Heart left ventricle (tissue), 16 donors: Measurements from ENCODE around the gene UCHL5. TPM values are rescaled to one million over a fixed set of nuclear protein-coding genes. Genes with fewer than 3 reads are reported as not detected.
A peak's percentile ranks its signal among the peaks of the same experiment; 100 is the strongest.

Source experiments
- ATAC-seq, 4 donors: fragments of 200-7000 bp; cut with Tn5 transposase; one replicate each; pipeline ENCODE4 v1.9.1; 2020 to 2022; ENCODE audit warnings: moderate library complexity in 4 of 4, mild to moderate bottlenecking in 3 of 4, moderate number of reproducible peaks in 1 of 4
- DNase-seq, 5 donors: peaks; one replicate each; pipeline ENCODE4 v3.0.0-alpha.2; 2020
- H3K27ac ChIP-seq, 12 donors: fragments of 200-600 bp; sonication (generic) in 4 of 12; one replicate each; pipeline versions ENCODE4 v1.5.0 to v1.8.0; 2016 to 2022; ENCODE audit warnings: mild to moderate bottlenecking in 2 of 12
- H3K27me3 ChIP-seq, 9 donors: fragments of 200-600 bp; sonication (generic) in 2 of 9; one replicate each; pipeline versions ENCODE4 v1.5.1 to v1.8.0; 2016 to 2022; ENCODE audit warnings: mild to moderate bottlenecking in 3 of 9
- H3K36me3 ChIP-seq, 9 donors: fragments of 200-600 bp; sonication (generic) in 2 of 9; one replicate each; pipeline versions ENCODE4 v1.5.0 to v1.8.0; 2018 to 2022; ENCODE audit warnings: mild to moderate bottlenecking in 2 of 9
- H3K4me1 ChIP-seq, 12 donors: fragments of 200-600 bp; sonication (generic) in 4 of 12; one replicate each; pipeline versions ENCODE4 v1.5.0 to v1.8.0; 2016 to 2022; ENCODE audit warnings: mild to moderate bottlenecking in 3 of 12
- H3K4me3 ChIP-seq, 12 donors: fragments of 200-600 bp; sonication (generic) in 4 of 12; one replicate each; pipeline versions ENCODE4 v1.5.0 to v1.8.0; 2017 to 2022; ENCODE audit warnings: mild to moderate bottlenecking in 9 of 12, moderate library complexity in 4 of 12
- H3K9me3 ChIP-seq, 12 donors: fragments of 200-600 bp; sonication (generic) in 4 of 12; one replicate each; pipeline versions ENCODE4 v1.5.0 to v1.8.0; 2016 to 2022; ENCODE audit warnings: mild to moderate bottlenecking in 1 of 12
- POLR2A ChIP-seq, 2 donors: fragments of 450-650 bp; IDR thresholded peaks; one replicate each; pipeline ENCODE4 v1.6.1; 2017; ENCODE audit warnings: antibody characterized with exemption in 2 of 2, mild to moderate bottlenecking in 2 of 2, moderate library complexity in 2 of 2
- WGBS, 4 donors: extraction: QIAGEN DNeasy Blood & Tissue Kit in 2 of 4; methylation state at CpG; one replicate each; pipeline versions ENCODE4 v1.1.5 to v1.1.7; 2013 to 2018; 5-methylcytosine and 5-hydroxymethylcytosine counted together
- intact Hi-C, 10 donors: fragments of 100-400 bp; cut with DNase I; formaldehyde crosslinking; loops; one replicate each; pipeline versions ENCODE4 v1.11.1 to v1.14.2; 2022
- polyA plus RNA-seq, 2 donors: library from polyadenylated mRNA; stranded (reverse); fragments of 200-250 nt; gene quantifications; one replicate each; pipeline ENCODE4 v1.2.3, GENCODE V29; 2013
- total RNA-seq, 9 donors: library from RNA; depleted of rRNA in 2 of 9; stranded (reverse); fragments of >200 nt in 2 of 9; fragmentation: NEBNext Ultra II Directional in 3 of 9; extraction: Animal tissue kit (Norgen Biotek cat#: 25700) in 3 of 9; gene quantifications; one replicate each; pipeline versions ENCODE4 v1.1.0 to v1.2.4, GENCODE V29; 2016 to 2023
- TF ChIP-seq, protein P1 (sequence below), 12 donors: fragments of 200-600 bp; sonication (generic) in 4 of 12; IDR thresholded peaks; one replicate each; pipeline versions ENCODE4 v1.5.0 to v1.8.0; 2018 to 2022; ENCODE audit warnings: antibody characterized with exemption in 12 of 12, mild to moderate bottlenecking in 5 of 12
- donor health status: ischemic (EF 13 %, LVEDD 7.1; RV severe dilation, severe dysfunction).
- donor health status: healthy with polysubstance abuse.
- donor health status: DM: no; HTN: yes; CAD: no.
- donor health status: DM: no; HTN: no; CAD: no.
- donor health status: ischemic (EF 25% LVEDD 6.9; RV normal size, moderate dysfunction).
- donor health status: ischemic (EF 25% LVEDD 5.7; RV mildly dilated, moderate dysfunction).
- donor health status: healthy.
- donor health status: DM: yes; HTN: yes; CAD: no.
- donor health status: ischemic (EF 35%, LVEDD 5.7; RV mildly dilated, moderate dysfunction).
- donor health status: nonischemic (EF 11% LVEDD 7.7; RV severe dilation, severe dysfunction).
- donor health status: DM: yes; HTN: yes; CAD: no.
- donor health status: PGD.
- donor health status: ischemic (EF 29% LVEDD 5.4; RV normal size, mild dysfunction).
- donor health status: nonischemic (EF 23%, LVEDD 6.1; RV moderate dilation, normal function).

UCHL5 gene
- total and polyA plus RNA-seq, 11 donors = 21.4 to 45.3 (median 36.0) TPM

DNA sequence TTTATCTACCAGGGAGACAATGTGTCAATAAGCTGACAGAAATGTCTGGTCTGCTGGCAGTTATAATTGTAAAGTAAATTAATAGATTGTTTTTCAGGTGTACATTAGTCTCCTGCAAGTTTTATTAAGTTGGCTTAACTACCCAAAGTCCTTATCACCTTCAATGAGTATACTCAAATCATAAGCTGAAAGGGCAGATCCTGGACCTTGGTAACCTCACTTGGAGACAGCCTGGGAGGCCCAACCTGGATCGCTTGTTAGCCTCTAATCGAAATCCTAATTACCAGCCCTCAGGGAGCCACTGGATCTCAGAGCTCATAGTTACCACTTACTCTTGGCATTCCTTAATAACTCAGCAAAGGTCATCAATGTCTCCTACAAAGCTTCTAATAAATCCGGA is 49.7 kb downstream of the UCHL5 start:
- ATAC-seq = no peak
- Histone ChIP-seq H3K4me3 (no peak overlapping the region), H3K27me3 (no peaks in the 10 kb centered on the region), H3K9me3 (peaks cover 0 to 11% (median 0%) of the 10 kb centered on the region in 12 donors), H3K36me3 (no peaks in the 10 kb centered on the region), H3K4me1 (peaks cover 0 to 9% (median 0%) of the 10 kb centered on the region in 12 donors), H3K27ac (no peak overlapping the region)
- 94 to 96% (median 95%) methylated on average over 3 of the region's 3 CpGs for WGBS, 4 donors
- TF ChIP-seq POLR2A (IDR thresholded peaks at IDR 0.05) = no peak
- TF ChIP-seq, protein P1, sequence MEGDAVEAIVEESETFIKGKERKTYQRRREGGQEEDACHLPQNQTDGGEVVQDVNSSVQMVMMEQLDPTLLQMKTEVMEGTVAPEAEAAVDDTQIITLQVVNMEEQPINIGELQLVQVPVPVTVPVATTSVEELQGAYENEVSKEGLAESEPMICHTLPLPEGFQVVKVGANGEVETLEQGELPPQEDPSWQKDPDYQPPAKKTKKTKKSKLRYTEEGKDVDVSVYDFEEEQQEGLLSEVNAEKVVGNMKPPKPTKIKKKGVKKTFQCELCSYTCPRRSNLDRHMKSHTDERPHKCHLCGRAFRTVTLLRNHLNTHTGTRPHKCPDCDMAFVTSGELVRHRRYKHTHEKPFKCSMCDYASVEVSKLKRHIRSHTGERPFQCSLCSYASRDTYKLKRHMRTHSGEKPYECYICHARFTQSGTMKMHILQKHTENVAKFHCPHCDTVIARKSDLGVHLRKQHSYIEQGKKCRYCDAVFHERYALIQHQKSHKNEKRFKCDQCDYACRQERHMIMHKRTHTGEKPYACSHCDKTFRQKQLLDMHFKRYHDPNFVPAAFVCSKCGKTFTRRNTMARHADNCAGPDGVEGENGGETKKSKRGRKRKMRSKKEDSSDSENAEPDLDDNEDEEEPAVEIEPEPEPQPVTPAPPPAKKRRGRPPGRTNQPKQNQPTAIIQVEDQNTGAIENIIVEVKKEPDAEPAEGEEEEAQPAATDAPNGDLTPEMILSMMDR (IDR thresholded peaks at IDR 0.05) = no peak
- DNase-seq = no peak
- intact Hi-C loops = loop anchor here in 1 of 10 donors (10.0 kb wide), 1 partner anchor 395 kb away; no protein-coding TSS in a partner anchor

DNA sequence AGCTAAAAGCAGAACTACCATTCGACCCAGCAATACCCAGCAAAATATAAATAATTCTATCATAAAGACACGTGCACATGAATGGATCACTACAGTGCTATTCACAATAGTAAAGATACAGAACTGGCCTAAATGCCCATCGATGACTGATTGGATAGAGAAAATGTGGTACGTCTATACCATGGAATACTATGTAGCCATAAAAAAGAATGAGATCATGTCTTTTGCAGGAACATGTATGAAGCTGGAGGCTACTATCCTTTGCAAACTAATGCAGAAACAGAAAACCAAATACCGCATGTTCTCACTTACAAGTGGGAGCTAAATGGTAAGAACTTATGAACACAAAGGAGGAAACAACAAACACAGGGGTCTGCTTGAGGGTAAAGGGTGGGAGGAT is 53.4 kb downstream of the UCHL5 start:
- Histone ChIP-seq H3K4me3 (no peak overlapping the region), H3K9me3 (peaks cover 0 to 24% (median 2%) of the 10 kb centered on the region in 12 donors), H3K27me3 (no peaks in the 10 kb centered on the region), H3K27ac (no peak overlapping the region), H3K4me1 (no peaks in the 10 kb centered on the region), H3K36me3 (peaks cover 0 to 21% (median 0%) of the 10 kb centered on the region in 9 donors)
- WGBS, 4 donors = 96 to 99% (median 97%) methylated on average over 5 of the region's 5 CpGs
- DNase-seq (no peak), ATAC-seq (no peak)
- intact Hi-C loops = loop anchor here in 1 of 10 donors (10.0 kb wide), 1 partner anchor 391 kb away; no protein-coding TSS in a partner anchor
- no peak for TF ChIP-seq POLR2A (IDR thresholded peaks at IDR 0.05)
- TF ChIP-seq, protein P1 (IDR thresholded peaks at IDR 0.05) = no peak

DNA sequence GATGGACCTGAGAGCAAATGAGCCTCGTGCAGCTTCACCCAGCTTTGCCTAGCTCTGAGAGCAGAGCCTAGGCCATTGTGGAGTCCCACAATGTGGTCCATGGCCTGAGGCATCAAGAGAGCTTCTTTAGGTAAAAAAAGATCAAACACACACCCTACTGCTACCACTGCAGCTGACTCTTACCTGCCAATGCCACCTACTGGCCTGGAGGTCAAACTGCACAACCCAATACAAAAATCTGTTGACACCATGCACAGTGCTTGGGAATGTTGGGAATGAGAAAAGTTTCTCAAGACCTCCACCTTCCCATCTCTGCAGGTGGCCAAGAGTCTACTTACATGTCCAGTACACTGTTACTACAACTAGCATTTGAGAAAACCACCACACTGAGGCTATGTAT is 60.6 kb downstream of the UCHL5 start:
- DNase-seq = no peak
- TF ChIP-seq, protein P1 (IDR thresholded peaks at IDR 0.05) = peak in 6 of 12 donors; percentile 16 to 38 (median 24)
- no peak for TF ChIP-seq POLR2A (IDR thresholded peaks at IDR 0.05)
- H3K27me3 ChIP-seq = no peaks in the 10 kb centered on the region
- H3K4me1 ChIP-seq = no peaks in the 10 kb centered on the region
- peaks cover 0 to 4% (median 0%) of the 10 kb centered on the region in 12 donors for H3K9me3 ChIP-seq
- no peak overlapping the region for H3K27ac ChIP-seq
- intact Hi-C loops = no loop called here
- 96 to 100% (median 99%) methylated on average over 1 of the region's 1 CpG for WGBS, 4 donors
- no peak overlapping the region for H3K4me3 ChIP-seq
- peaks cover 0 to 43% (median 5%) of the 10 kb centered on the region in 9 donors for H3K36me3 ChIP-seq
- ATAC-seq = peak in 1 of 4 donors; percentile 39

DNA sequence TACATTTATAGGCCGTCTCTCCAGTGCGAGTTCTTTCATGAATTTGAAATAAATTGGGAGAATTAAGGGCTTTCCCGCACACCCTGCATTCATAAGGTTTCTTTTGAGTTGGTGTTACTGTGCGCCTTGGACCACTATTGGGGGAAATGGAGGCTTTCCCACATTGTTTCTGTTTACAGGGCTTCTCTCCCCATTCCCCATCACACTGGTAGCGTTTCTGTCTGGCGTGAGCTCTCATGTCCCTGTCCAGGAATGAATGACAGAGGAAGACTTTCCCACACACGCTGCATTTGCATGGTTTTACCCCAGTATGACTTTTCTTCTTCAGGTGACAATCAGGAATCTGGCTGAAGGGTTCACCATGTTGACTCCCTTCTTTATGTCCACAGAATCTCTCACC is 65.0 kb downstream of the UCHL5 start:
- Histone ChIP-seq H3K36me3 (peaks cover 0 to 22% (median 0%) of the 10 kb centered on the region in 9 donors), H3K4me3 (no peak overlapping the region), H3K27me3 (no peaks in the 10 kb centered on the region), H3K27ac (no peak overlapping the region), H3K4me1 (no peaks in the 10 kb centered on the region), H3K9me3 (no peaks in the 10 kb centered on the region)
- DNase-seq (no peak), ATAC-seq (no peak)
- no peak for TF ChIP-seq POLR2A (IDR thresholded peaks at IDR 0.05)
- TF ChIP-seq, protein P1 (IDR thresholded peaks at IDR 0.05) = no peak
- WGBS, 4 donors = 96 to 98% (median 98%) methylated on average over 7 of the region's 7 CpGs
- intact Hi-C loops = no loop called here
